HUES48 (cell line): Measurements from ENCODE around the gene YPEL2.

Source experiments
- H3K27ac ChIP-seq: one replicate; pipeline ENCODE4 v1.7.0; 2013; ENCODE audit warnings: low read depth, low read length, inconsistent platforms
- H3K27me3 ChIP-seq: 2 replicates; pipeline ENCODE4 v1.6.1; 2013; ENCODE audit warnings: mild to moderate bottlenecking, low read length; ENCODE audit not compliant: control insufficient read depth, insufficient read depth
- H3K36me3 ChIP-seq: 2 replicates; pipeline ENCODE4 v1.6.1; 2013; ENCODE audit warnings: low read length; ENCODE audit not compliant: control insufficient read depth, insufficient read depth
- H3K4me1 ChIP-seq: 2 replicates; pipeline ENCODE4 v1.6.1; 2013; ENCODE audit warnings: mild to moderate bottlenecking, low read length; ENCODE audit not compliant: control insufficient read depth, insufficient read depth
- H3K4me3 ChIP-seq: 2 replicates; pipeline ENCODE4 v1.5.1; 2013; ENCODE audit warnings: mild to moderate bottlenecking, low read depth, low read length
- H3K9ac ChIP-seq: 2 replicates; pipeline ENCODE4 v1.6.1; 2013; ENCODE audit warnings: mild to moderate bottlenecking, low read depth, low read length, moderate library complexity
- H3K9me3 ChIP-seq: 2 replicates; pipeline ENCODE4 v1.6.1; 2013; ENCODE audit warnings: low read length; ENCODE audit not compliant: control insufficient read depth, insufficient read depth

Gene YPEL2

GRCh38 chr17:59331929-59332748, 684 bp downstream of the YPEL2 start:
- H3K4me1 ChIP-seq: peaks cover 28% of the 10 kb centered on the region
- H3K9ac ChIP-seq: no peak overlapping the region
- no peaks in the 10 kb centered on the region for H3K36me3 ChIP-seq
- peak overlapping the region; percentile 25 for H3K27ac ChIP-seq
- peaks cover 26% of the 10 kb centered on the region for H3K27me3 ChIP-seq
- no peaks in the 10 kb centered on the region for H3K9me3 ChIP-seq
- peak overlapping the region; percentile 75 for H3K4me3 ChIP-seq

- Histone ChIP-seq H3K27ac (peak overlapping the region; percentile 25), H3K9ac (no peak overlapping the region)
These were observed 1.4 kb downstream of the YPEL2 start for GRCh38 chr17:59332749-59333377.

GRCh38 chr17:59333836-59334235, 2.4 kb downstream of the YPEL2 start:
- Histone ChIP-seq H3K9ac (no peak overlapping the region), H3K9me3 (no peaks in the 10 kb centered on the region), H3K27ac (no peak overlapping the region), H3K36me3 (no peaks in the 10 kb centered on the region), H3K4me3 (no peak overlapping the region), H3K27me3 (peaks cover 26% of the 10 kb centered on the region), H3K4me1 (peaks cover 28% of the 10 kb centered on the region)

More at GRCh38 chr17:59332749-59333377, 1.4 kb downstream of the YPEL2 start:
- peak overlapping the region; percentile 75 for H3K4me3 ChIP-seq
- H3K9me3 ChIP-seq: no peaks in the 10 kb centered on the region
- H3K36me3 ChIP-seq: no peaks in the 10 kb centered on the region
- peaks cover 28% of the 10 kb centered on the region for H3K4me1 ChIP-seq
- peaks cover 26% of the 10 kb centered on the region for H3K27me3 ChIP-seq

GRCh38 chr17:59335685-59336084, 4.2 kb downstream of the YPEL2 start:
- no peak overlapping the region for H3K9ac ChIP-seq
- H3K27me3 ChIP-seq: peaks cover 26% of the 10 kb centered on the region
- H3K9me3 ChIP-seq: no peaks in the 10 kb centered on the region
- no peak overlapping the region for H3K27ac ChIP-seq
- H3K4me1 ChIP-seq: peaks cover 12% of the 10 kb centered on the region
- H3K36me3 ChIP-seq: no peaks in the 10 kb centered on the region
- no peak overlapping the region for H3K4me3 ChIP-seq

GRCh38 chr17:59337741-59338299, 6.4 kb downstream of the YPEL2 start:
- no peaks in the 10 kb centered on the region for H3K36me3 ChIP-seq
- peaks cover 19% of the 10 kb centered on the region for H3K27me3 ChIP-seq
- H3K27ac ChIP-seq: no peak overlapping the region
- no peak overlapping the region for H3K4me3 ChIP-seq
- H3K9me3 ChIP-seq: no peaks in the 10 kb centered on the region
- peaks cover 9% of the 10 kb centered on the region; the same call in 1 of the 2 replicates for H3K4me1 ChIP-seq
- no peak overlapping the region for H3K9ac ChIP-seq

GRCh38 chr17:59338498-59338897, 7.0 kb downstream of the YPEL2 start:
- H3K36me3 ChIP-seq: no peaks in the 10 kb centered on the region
- H3K9ac ChIP-seq: no peak overlapping the region
- H3K27ac ChIP-seq: no peak overlapping the region
- peaks cover 6% of the 10 kb centered on the region; the same call in 1 of the 2 replicates for H3K4me1 ChIP-seq
- H3K4me3 ChIP-seq: no peak overlapping the region
- peaks cover 12% of the 10 kb centered on the region for H3K27me3 ChIP-seq
- no peaks in the 10 kb centered on the region for H3K9me3 ChIP-seq

- no peaks in the 10 kb centered on the region for H3K9me3 ChIP-seq
- H3K4me3 ChIP-seq: no peak overlapping the region
- H3K9ac ChIP-seq: no peak overlapping the region
- no peaks in the 10 kb centered on the region for H3K27me3 ChIP-seq
- H3K27ac ChIP-seq: no peak overlapping the region
- no peaks in the 10 kb centered on the region for H3K36me3 ChIP-seq
- no peaks in the 10 kb centered on the region; the same call in 1 of the 2 replicates for H3K4me1 ChIP-seq
These were observed 10.5 kb downstream of the YPEL2 start for GRCh38 chr17:59341922-59342321.

GRCh38 chr17:59342681-59343131, 11.3 kb downstream of the YPEL2 start:
- no peak overlapping the region for H3K27ac ChIP-seq
- no peak overlapping the region for H3K9ac ChIP-seq
- H3K4me3 ChIP-seq: no peak overlapping the region
- H3K9me3 ChIP-seq: no peaks in the 10 kb centered on the region
- H3K36me3 ChIP-seq: no peaks in the 10 kb centered on the region
- no peaks in the 10 kb centered on the region; the same call in 1 of the 2 replicates for H3K4me1 ChIP-seq
- H3K27me3 ChIP-seq: no peaks in the 10 kb centered on the region

- Histone ChIP-seq H3K27ac (no peak overlapping the region), H3K27me3 (no peaks in the 10 kb centered on the region), H3K9ac (no peak overlapping the region), H3K9me3 (no peaks in the 10 kb centered on the region), H3K4me1 (no peaks in the 10 kb centered on the region), H3K36me3 (no peaks in the 10 kb centered on the region), H3K4me3 (no peak overlapping the region)
These were observed 14.0 kb downstream of the YPEL2 start for GRCh38 chr17:59345476-59345875.

GRCh38 chr17:59346341-59346740, 14.9 kb downstream of the YPEL2 start:
- no peaks in the 10 kb centered on the region for H3K9me3 ChIP-seq
- H3K27ac ChIP-seq: no peak overlapping the region
- no peaks in the 10 kb centered on the region for H3K27me3 ChIP-seq
- no peaks in the 10 kb centered on the region for H3K36me3 ChIP-seq
- no peaks in the 10 kb centered on the region for H3K4me1 ChIP-seq
- no peak overlapping the region for H3K4me3 ChIP-seq
- no peak overlapping the region for H3K9ac ChIP-seq

- Histone ChIP-seq H3K9me3 (no peaks in the 10 kb centered on the region), H3K27me3 (no peaks in the 10 kb centered on the region), H3K4me1 (no peaks in the 10 kb centered on the region), H3K27ac (no peak overlapping the region), H3K36me3 (no peaks in the 10 kb centered on the region), H3K4me3 (no peak overlapping the region), H3K9ac (no peak overlapping the region)
These were observed 15.5 kb downstream of the YPEL2 start for GRCh38 chr17:59346876-59347407.
